ENCODE data around the gene EPHA7.

DNA sequence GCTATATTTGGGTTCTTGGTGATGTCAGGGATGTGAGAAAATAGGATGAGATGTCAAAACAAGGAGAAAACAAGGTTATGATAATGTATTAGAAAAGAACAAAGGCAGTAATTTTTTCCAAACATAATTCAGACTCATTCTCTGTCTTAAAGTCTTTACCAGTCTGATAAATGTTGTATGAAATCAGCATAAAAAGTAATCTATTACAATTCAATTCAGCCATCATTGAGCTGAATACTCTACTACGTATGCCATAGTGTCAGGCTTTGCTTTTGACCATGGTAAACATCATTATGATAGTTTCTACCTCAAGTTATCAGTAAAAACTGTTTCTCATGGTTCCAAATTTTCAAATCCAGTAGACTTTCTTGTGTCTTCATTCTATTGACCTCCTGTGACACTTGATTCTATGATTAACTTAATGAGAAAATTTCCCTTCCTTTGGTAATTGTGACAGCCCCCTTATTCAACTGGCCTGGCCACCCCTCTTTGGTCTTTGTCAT, 75.0 kb downstream of the EPHA7 start:
- TF ChIP-seq, protein P1, sequence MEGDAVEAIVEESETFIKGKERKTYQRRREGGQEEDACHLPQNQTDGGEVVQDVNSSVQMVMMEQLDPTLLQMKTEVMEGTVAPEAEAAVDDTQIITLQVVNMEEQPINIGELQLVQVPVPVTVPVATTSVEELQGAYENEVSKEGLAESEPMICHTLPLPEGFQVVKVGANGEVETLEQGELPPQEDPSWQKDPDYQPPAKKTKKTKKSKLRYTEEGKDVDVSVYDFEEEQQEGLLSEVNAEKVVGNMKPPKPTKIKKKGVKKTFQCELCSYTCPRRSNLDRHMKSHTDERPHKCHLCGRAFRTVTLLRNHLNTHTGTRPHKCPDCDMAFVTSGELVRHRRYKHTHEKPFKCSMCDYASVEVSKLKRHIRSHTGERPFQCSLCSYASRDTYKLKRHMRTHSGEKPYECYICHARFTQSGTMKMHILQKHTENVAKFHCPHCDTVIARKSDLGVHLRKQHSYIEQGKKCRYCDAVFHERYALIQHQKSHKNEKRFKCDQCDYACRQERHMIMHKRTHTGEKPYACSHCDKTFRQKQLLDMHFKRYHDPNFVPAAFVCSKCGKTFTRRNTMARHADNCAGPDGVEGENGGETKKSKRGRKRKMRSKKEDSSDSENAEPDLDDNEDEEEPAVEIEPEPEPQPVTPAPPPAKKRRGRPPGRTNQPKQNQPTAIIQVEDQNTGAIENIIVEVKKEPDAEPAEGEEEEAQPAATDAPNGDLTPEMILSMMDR (optimal IDR thresholded peaks at IDR 0.05 in 1 of 3, IDR thresholded peaks at IDR 0.05 in 1 of 3, conservative IDR thresholded peaks at IDR 0.05 in 1 of 3; ENCODE audit: extremely low read depth in 1 of 3, insufficient read depth in 2 of 3, low read length in 3 of 3), result no peak
- TF ChIP-seq EZH2 (IDR thresholded peaks at IDR 0.05; ENCODE audit: low read length), result no peak

All from keratinocyte (primary cell).